Caki2 (cell line): Measurements from ENCODE around the gene LRRC55. TPM values are rescaled to one million over a fixed set of nuclear protein-coding genes. Genes with fewer than 3 reads are reported as not detected.
"Not testable (repeated sequence)": the region's sequence is repeated elsewhere in the genome, so short reads cannot be mapped to it uniquely, and the experiment has no call there.

Source experiments
- DNase-seq: peaks from one replicate; pipeline ENCODE4 v3.0.0-alpha.2; 2015; ENCODE audit warnings: low read depth
- in situ Hi-C: cut with HindIII; loops from 2 replicates; pipeline ENCODE4 v1.10.0; 2016; ENCODE audit warnings: low sequenced_read_pairs, low pct_unique_long_range_greater_than_20kb, mixed read lengths
- total RNA-seq: library from RNA; depleted of rRNA; stranded (reverse); fragments of >200 nt; shearing (Covaris generic); gene quantifications from 2 replicates; pipeline ENCODE4 v1.2.3, GENCODE V29; 2014; ENCODE audit warnings: low replicate concordance

The LRRC55 gene
- total RNA-seq, 1 experiment from 2014 or later = not detected

- in situ Hi-C loops = no loop called here
- no peak for DNase-seq
Observed at GRCh38 chr11:57157624-57158023, 24.1 kb upstream of the LRRC55 start.

GRCh38 chr11:57158180-57158579 lies 23.6 kb upstream of the LRRC55 start:
- in situ Hi-C loops = no loop called here

GRCh38 chr11:57158599-57158998 lies 23.2 kb upstream of the LRRC55 start:
- in situ Hi-C loops = no loop called here

More at GRCh38 chr11:57158180-57158579, 23.6 kb upstream of the LRRC55 start:
- no peak for DNase-seq

GRCh38 chr11:57160665-57161064 lies 21.1 kb upstream of the LRRC55 start:
- in situ Hi-C loops = no loop called here
- DNase-seq = no peak

More at GRCh38 chr11:57158599-57158998, 23.2 kb upstream of the LRRC55 start:
- DNase-seq = no peak

- in situ Hi-C loops = no loop called here
- no peak for DNase-seq
Observed at GRCh38 chr11:57161351-57161750, 20.4 kb upstream of the LRRC55 start.

GRCh38 chr11:57162179-57162898 lies 19.4 kb upstream of the LRRC55 start:
- in situ Hi-C loops = no loop called here
- DNase-seq = no peak

GRCh38 chr11:57163160-57163868 lies 18.4 kb upstream of the LRRC55 start:
- in situ Hi-C loops = no loop called here
- DNase-seq = no peak

- in situ Hi-C loops = no loop called here
Observed at GRCh38 chr11:57164317-57164716, 17.4 kb upstream of the LRRC55 start.

GRCh38 chr11:57167125-57167846 lies 14.5 kb upstream of the LRRC55 start:
- in situ Hi-C loops = no loop called here
- DNase-seq = no peak

More at GRCh38 chr11:57164317-57164716, 17.4 kb upstream of the LRRC55 start:
- DNase-seq = no peak

- in situ Hi-C loops, DNase-seq: not testable (repeated sequence)
Observed at GRCh38 chr11:57169732-57170313, 11.9 kb upstream of the LRRC55 start.

- in situ Hi-C loops = no loop called here
Observed at GRCh38 chr11:57172031-57172430, 9.7 kb upstream of the LRRC55 start.

GRCh38 chr11:57174656-57175055 lies 7.1 kb upstream of the LRRC55 start:
- in situ Hi-C loops = no loop called here
- DNase-seq = no peak

More at GRCh38 chr11:57172031-57172430, 9.7 kb upstream of the LRRC55 start:
- DNase-seq = no peak

- no peak for DNase-seq
- in situ Hi-C loops = no loop called here
Observed at GRCh38 chr11:57175478-57175877, 6.3 kb upstream of the LRRC55 start.

GRCh38 chr11:57178334-57178733 lies 3.4 kb upstream of the LRRC55 start:
- no peak for DNase-seq
- in situ Hi-C loops = no loop called here

- no peak for DNase-seq
- in situ Hi-C loops = no loop called here
Observed at GRCh38 chr11:57179681-57180080, 2.1 kb upstream of the LRRC55 start.

- no peak for DNase-seq
- in situ Hi-C loops = no loop called here
Observed at GRCh38 chr11:57180081-57180561, 1.6 kb upstream of the LRRC55 start.

GRCh38 chr11:57180964-57181363 lies 789 bp upstream of the LRRC55 start:
- no peak for DNase-seq
- in situ Hi-C loops = no loop called here

- in situ Hi-C loops = no loop called here
- no peak for DNase-seq
Observed at GRCh38 chr11:57182896-57183295, 1.1 kb downstream of the LRRC55 start.
